HG03135 (cell line): Measurements from ENCODE around the gene FAM180A.
"Not testable (repeated sequence)": the region's sequence is repeated elsewhere in the genome, so short reads cannot be mapped to it uniquely, and the experiment has no call there.

Source experiments
- ATAC-seq: cut with Tn5 transposase; IDR thresholded peaks from one replicate; pipeline ENCODE4 v1.9.1; 2021; ENCODE audit warnings: mild to moderate bottlenecking, moderate library complexity; ENCODE audit not compliant: unreplicated experiment

The FAM180A gene

GRCh38 chr7:135715055-135715522 is 33.5 kb downstream of the FAM180A start:
- no peak for ATAC-seq

- no peak for ATAC-seq
Observed at GRCh38 chr7:135714534-135715009, 34.0 kb downstream of the FAM180A start.

GRCh38 chr7:135713836-135714470 is 34.7 kb downstream of the FAM180A start:
- no peak for ATAC-seq

GRCh38 chr7:135712796-135713195 is 35.8 kb downstream of the FAM180A start:
- ATAC-seq: no peak

GRCh38 chr7:135712182-135712782 is 36.3 kb downstream of the FAM180A start:
- no peak for ATAC-seq

- no peak for ATAC-seq
Observed at GRCh38 chr7:135711139-135711469, 37.5 kb downstream of the FAM180A start.

- no peak for ATAC-seq
Observed at GRCh38 chr7:135710417-135711138, 38.0 kb downstream of the FAM180A start.

GRCh38 chr7:135709508-135709907 is 39.1 kb downstream of the FAM180A start:
- ATAC-seq: no peak

GRCh38 chr7:135708041-135708440 is 40.6 kb downstream of the FAM180A start:
- ATAC-seq: no peak

- no peak for ATAC-seq
Observed at GRCh38 chr7:135707570-135707966, 41.0 kb downstream of the FAM180A start.

- no peak for ATAC-seq
Observed at GRCh38 chr7:135706858-135707569, 41.6 kb downstream of the FAM180A start.

- ATAC-seq: no peak
Observed at GRCh38 chr7:135706038-135706742, 42.4 kb downstream of the FAM180A start.

- no peak for ATAC-seq
Observed at GRCh38 chr7:135704698-135705097, 43.9 kb downstream of the FAM180A start.

- ATAC-seq: no peak
Observed at GRCh38 chr7:135704074-135704473, 44.5 kb downstream of the FAM180A start.

- no peak for ATAC-seq
Observed at GRCh38 chr7:135697276-135698049, 51.1 kb downstream of the FAM180A start.

- no peak for ATAC-seq
Observed at GRCh38 chr7:135693558-135693957, 55.1 kb downstream of the FAM180A start.

- ATAC-seq: not testable (repeated sequence)
Observed at GRCh38 chr7:135692606-135693005, 56.0 kb downstream of the FAM180A start.

GRCh38 chr7:135692055-135692454 is 56.6 kb downstream of the FAM180A start:
- no peak for ATAC-seq

GRCh38 chr7:135690566-135690965 is 58.0 kb downstream of the FAM180A start:
- ATAC-seq: no peak

GRCh38 chr7:135687466-135687865 is 61.1 kb downstream of the FAM180A start:
- no peak for ATAC-seq
